Natural killer cell (primary cell): ENCODE measurements around the gene RERE. TPM values are rescaled to one million over a fixed set of nuclear protein-coding genes. Genes with fewer than 3 reads are reported as not detected.

Experiments used
- ATAC-seq, 3 donors: fragments of 150-1000 bp in 2 of 3; fragments of 200-7000 bp in 1 of 3; cut with Tn5 transposase; 1 replicate in 1 of 3; 2 replicates in 2 of 3; pipeline ENCODE4 v1.10.0; 2021; ENCODE audit warnings: mild to moderate bottlenecking in 2 of 3, moderate library complexity in 2 of 3
- DNase-seq, 2 donors: peaks; one replicate each; pipeline versions ENCODE4 v3.0.0 to v3.0.0-alpha.2; 2013 to 2021; ENCODE audit warnings: mixed read lengths in 1 of 2
- H3K27ac ChIP-seq: one replicate; pipeline ENCODE4 v1.5.1; 2013; ENCODE audit warnings: mild to moderate bottlenecking, low read length
- H3K27me3 ChIP-seq: one replicate; pipeline ENCODE4 v1.6.1; 2013; ENCODE audit warnings: low read length; ENCODE audit not compliant: control insufficient read depth, insufficient read depth
- H3K36me3 ChIP-seq: one replicate; pipeline ENCODE4 v1.6.1; 2013; ENCODE audit warnings: low read length; ENCODE audit not compliant: control insufficient read depth, insufficient read depth
- H3K4me1 ChIP-seq: one replicate; pipeline ENCODE4 v1.6.1; 2013; ENCODE audit warnings: low read length; ENCODE audit not compliant: control insufficient read depth, insufficient read depth
- H3K4me3 ChIP-seq: one replicate; pipeline ENCODE4 v1.5.1; 2013; ENCODE audit warnings: low read length
- H3K9me3 ChIP-seq: one replicate; pipeline ENCODE4 v1.6.1; 2013; ENCODE audit warnings: low read length; ENCODE audit not compliant: control insufficient read depth, insufficient read depth
- H3K27ac Mint-ChIP-seq, 2 donors: one replicate each; pipeline ENCODE4 v1.8.0; 2022; ENCODE audit warnings: mild to moderate bottlenecking in 2 of 2, mixed read lengths in 2 of 2, moderate library complexity in 1 of 2
- H3K27me3 Mint-ChIP-seq, 2 donors: one replicate each; pipeline ENCODE4 v1.8.0; 2022; ENCODE audit warnings: low read depth in 2 of 2, mixed read lengths in 2 of 2
- H3K36me3 Mint-ChIP-seq: one replicate; pipeline ENCODE4 v1.8.0; 2022; ENCODE audit warnings: mixed read lengths
- H3K4me1 Mint-ChIP-seq, 2 donors: one replicate each; pipeline ENCODE4 v1.8.0; 2022; ENCODE audit warnings: mixed read lengths in 2 of 2
- H3K4me3 Mint-ChIP-seq: one replicate; pipeline ENCODE4 v1.8.0; 2022; ENCODE audit warnings: mild to moderate bottlenecking, moderate library complexity, mixed read lengths
- H3K9me3 Mint-ChIP-seq, 2 donors: one replicate each; pipeline ENCODE4 v1.8.0; 2022; ENCODE audit warnings: mixed read lengths in 2 of 2
- CTCF ChIP-seq: fragments of 200-600 bp; IDR thresholded peaks from one replicate; pipeline ENCODE4 v1.8.0; 2022; ENCODE audit warnings: antibody characterized with exemption
- WGBS: methylation state at CpG from one replicate; pipeline ENCODE4 v1.1.7; 2013; ENCODE audit warnings: missing lambda C conversion rate; ENCODE audit not compliant: insufficient coverage; 5-methylcytosine and 5-hydroxymethylcytosine counted together
- intact Hi-C: fragments of 100-400 bp; cut with micrococcal nuclease; formaldehyde crosslinking; loops from one replicate; pipeline ENCODE4 v1.14.2; 2022
- total RNA-seq, 4 donors: library from RNA; stranded (reverse); fragments of 120-200 nt in 1 of 4; gene quantifications; one replicate each; pipeline versions ENCODE4 v1.2.3 to v1.2.4, GENCODE V29; 2013 to 2022

Gene RERE
- total RNA-seq, 3 donors from 2014 or later (not counting 1 experiment from before 2014, with no cell fraction given), result 67.7 to 76.0 (median 73.0) TPM

GRCh38 chr1:8315573-8316475, 501.6 kb downstream of the RERE start:
- no peaks in the 10 kb centered on the region for H3K9me3 Mint-ChIP-seq
- 76% methylated on average over 14 of the region's 14 CpGs for WGBS
- H3K27ac Mint-ChIP-seq, result peak overlapping the region in 1 of 2 donors; percentile 55
- no peak for TF ChIP-seq CTCF
- no peak overlapping the region for H3K4me3 Mint-ChIP-seq
- Histone ChIP-seq H3K27me3 (peaks cover 21% of the 10 kb centered on the region), H3K4me3 (no peak overlapping the region), H3K27ac (no peak overlapping the region), H3K9me3 (no peaks in the 10 kb centered on the region), H3K36me3 (no peaks in the 10 kb centered on the region), H3K4me1 (peaks cover 18% of the 10 kb centered on the region)
- H3K36me3 Mint-ChIP-seq, result no peaks in the 10 kb centered on the region
- H3K4me1 Mint-ChIP-seq, result peaks cover 4 to 25% of the 10 kb centered on the region in 2 donors
- DNase-seq (no peak), ATAC-seq (no peak)
- intact Hi-C loops, result loop anchor here (2.0 kb wide), 1 partner anchor 289 kb away; the partner anchor contains the start of gene ERRFI1
- peaks cover 33 to 40% of the 10 kb centered on the region in 2 donors for H3K27me3 Mint-ChIP-seq

GRCh38 chr1:8314346-8315280, 502.8 kb downstream of the RERE start:
- H3K4me1 Mint-ChIP-seq, result peaks cover 4 to 25% of the 10 kb centered on the region in 2 donors
- peaks cover 33 to 37% of the 10 kb centered on the region in 2 donors for H3K27me3 Mint-ChIP-seq
- no peaks in the 10 kb centered on the region for H3K36me3 Mint-ChIP-seq
- 30% methylated on average over 21 of the region's 21 CpGs for WGBS
- Histone ChIP-seq H3K4me1 (peaks cover 18% of the 10 kb centered on the region), H3K9me3 (no peaks in the 10 kb centered on the region), H3K27ac (no peak overlapping the region), H3K27me3 (peaks cover 21% of the 10 kb centered on the region), H3K36me3 (no peaks in the 10 kb centered on the region), H3K4me3 (no peak overlapping the region)
- H3K27ac Mint-ChIP-seq, result no peak overlapping the region
- intact Hi-C loops, result loop anchor here (1.0 kb wide), 1 partner anchor 283 kb away; no protein-coding TSS in a partner anchor
- peak; percentile 59 for TF ChIP-seq CTCF
- no peaks in the 10 kb centered on the region for H3K9me3 Mint-ChIP-seq
- no peak overlapping the region for H3K4me3 Mint-ChIP-seq
- ATAC-seq (peak in 2 of 3 donors; percentile 32 to 35), DNase-seq (peak; percentile 24 to 74)

GRCh38 chr1:8313231-8313630, 504.2 kb downstream of the RERE start:
- no peak for DNase-seq
- TF ChIP-seq CTCF, result no peak
- H3K27me3 ChIP-seq, result peaks cover 16% of the 10 kb centered on the region
- Mint-ChIP-seq H3K4me3 (no peak overlapping the region), H3K27ac (no peak overlapping the region), H3K9me3 (no peaks in the 10 kb centered on the region), H3K36me3 (no peaks in the 10 kb centered on the region), H3K4me1 (peaks cover 4 to 19% of the 10 kb centered on the region in 2 donors), H3K27me3 (peaks cover 32 to 35% of the 10 kb centered on the region in 2 donors)
- intact Hi-C loops, result no loop called here
- H3K9me3 ChIP-seq, result no peaks in the 10 kb centered on the region
- H3K4me1 ChIP-seq, result peaks cover 12% of the 10 kb centered on the region
- WGBS, result 87% methylated on average over 6 of the region's 6 CpGs
- H3K36me3 ChIP-seq, result no peaks in the 10 kb centered on the region
- no peak overlapping the region for H3K4me3 ChIP-seq
- no peak for ATAC-seq
- H3K27ac ChIP-seq, result no peak overlapping the region
